ENCODE data around the gene CRACDL. TPM values are rescaled to one million over a fixed set of nuclear protein-coding genes. Genes with fewer than 3 reads are reported as not detected.

Gene CRACDL
- total RNA-seq, 1 experiment from 2014 or later, result 2.4 TPM

DNA sequence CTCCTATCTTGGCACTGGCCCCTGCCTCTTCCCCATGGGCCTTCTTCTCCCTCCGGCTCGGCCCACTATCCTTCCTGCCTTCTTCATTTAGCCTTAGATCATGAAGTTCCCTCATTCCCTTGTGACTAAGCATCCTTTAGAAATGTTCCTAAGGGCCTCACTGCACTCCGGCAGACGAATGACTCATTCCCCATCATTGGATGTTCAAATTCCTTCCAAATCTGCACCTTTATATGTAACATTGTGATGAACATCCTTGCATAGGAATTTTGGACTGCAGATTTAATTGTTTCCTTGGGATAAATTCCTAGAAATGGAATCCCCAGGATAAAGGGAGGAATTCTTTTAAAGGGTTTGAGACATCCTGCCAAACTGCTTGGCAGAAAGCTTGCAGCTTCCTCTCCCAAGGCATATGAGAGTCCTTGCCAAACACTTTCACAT is 19.0 kb downstream of the CRACDL start:
- no TSS peak for BruUV-seq (replicated peaks)
- intact Hi-C loops (cut with micrococcal nuclease; ENCODE audit: unreplicated experiment) (no loop called here), in situ Hi-C loops (cut with HindIII; ENCODE audit: low pct_unique_long_range_greater_than_20kb, low sequenced_read_pairs) (no loop called here)
- no peak for TF ChIP-seq SIN3A (IDR thresholded peaks at IDR 0.05; ENCODE audit: borderline replicate concordance, insufficient read depth, low read depth, low read length)
- TF ChIP-seq POLR2AphosphoS5 (IDR thresholded peaks at IDR 0.05; ENCODE audit: low read depth, low read length), result no peak
- no peak for TF ChIP-seq TCF7L2 (IDR thresholded peaks at IDR 0.05; ENCODE audit: low read depth, low read length)
- TF ChIP-seq, protein P1, sequence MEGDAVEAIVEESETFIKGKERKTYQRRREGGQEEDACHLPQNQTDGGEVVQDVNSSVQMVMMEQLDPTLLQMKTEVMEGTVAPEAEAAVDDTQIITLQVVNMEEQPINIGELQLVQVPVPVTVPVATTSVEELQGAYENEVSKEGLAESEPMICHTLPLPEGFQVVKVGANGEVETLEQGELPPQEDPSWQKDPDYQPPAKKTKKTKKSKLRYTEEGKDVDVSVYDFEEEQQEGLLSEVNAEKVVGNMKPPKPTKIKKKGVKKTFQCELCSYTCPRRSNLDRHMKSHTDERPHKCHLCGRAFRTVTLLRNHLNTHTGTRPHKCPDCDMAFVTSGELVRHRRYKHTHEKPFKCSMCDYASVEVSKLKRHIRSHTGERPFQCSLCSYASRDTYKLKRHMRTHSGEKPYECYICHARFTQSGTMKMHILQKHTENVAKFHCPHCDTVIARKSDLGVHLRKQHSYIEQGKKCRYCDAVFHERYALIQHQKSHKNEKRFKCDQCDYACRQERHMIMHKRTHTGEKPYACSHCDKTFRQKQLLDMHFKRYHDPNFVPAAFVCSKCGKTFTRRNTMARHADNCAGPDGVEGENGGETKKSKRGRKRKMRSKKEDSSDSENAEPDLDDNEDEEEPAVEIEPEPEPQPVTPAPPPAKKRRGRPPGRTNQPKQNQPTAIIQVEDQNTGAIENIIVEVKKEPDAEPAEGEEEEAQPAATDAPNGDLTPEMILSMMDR (IDR thresholded peaks at IDR 0.05), result no peak
- TF ChIP-seq, protein P2, sequence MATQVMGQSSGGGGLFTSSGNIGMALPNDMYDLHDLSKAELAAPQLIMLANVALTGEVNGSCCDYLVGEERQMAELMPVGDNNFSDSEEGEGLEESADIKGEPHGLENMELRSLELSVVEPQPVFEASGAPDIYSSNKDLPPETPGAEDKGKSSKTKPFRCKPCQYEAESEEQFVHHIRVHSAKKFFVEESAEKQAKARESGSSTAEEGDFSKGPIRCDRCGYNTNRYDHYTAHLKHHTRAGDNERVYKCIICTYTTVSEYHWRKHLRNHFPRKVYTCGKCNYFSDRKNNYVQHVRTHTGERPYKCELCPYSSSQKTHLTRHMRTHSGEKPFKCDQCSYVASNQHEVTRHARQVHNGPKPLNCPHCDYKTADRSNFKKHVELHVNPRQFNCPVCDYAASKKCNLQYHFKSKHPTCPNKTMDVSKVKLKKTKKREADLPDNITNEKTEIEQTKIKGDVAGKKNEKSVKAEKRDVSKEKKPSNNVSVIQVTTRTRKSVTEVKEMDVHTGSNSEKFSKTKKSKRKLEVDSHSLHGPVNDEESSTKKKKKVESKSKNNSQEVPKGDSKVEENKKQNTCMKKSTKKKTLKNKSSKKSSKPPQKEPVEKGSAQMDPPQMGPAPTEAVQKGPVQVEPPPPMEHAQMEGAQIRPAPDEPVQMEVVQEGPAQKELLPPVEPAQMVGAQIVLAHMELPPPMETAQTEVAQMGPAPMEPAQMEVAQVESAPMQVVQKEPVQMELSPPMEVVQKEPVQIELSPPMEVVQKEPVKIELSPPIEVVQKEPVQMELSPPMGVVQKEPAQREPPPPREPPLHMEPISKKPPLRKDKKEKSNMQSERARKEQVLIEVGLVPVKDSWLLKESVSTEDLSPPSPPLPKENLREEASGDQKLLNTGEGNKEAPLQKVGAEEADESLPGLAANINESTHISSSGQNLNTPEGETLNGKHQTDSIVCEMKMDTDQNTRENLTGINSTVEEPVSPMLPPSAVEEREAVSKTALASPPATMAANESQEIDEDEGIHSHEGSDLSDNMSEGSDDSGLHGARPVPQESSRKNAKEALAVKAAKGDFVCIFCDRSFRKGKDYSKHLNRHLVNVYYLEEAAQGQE (IDR thresholded peaks at IDR 0.05; ENCODE audit: insufficient read depth in 1 of 2, low read depth in 2 of 2, low read length in 1 of 2), result no peak
- H3K4me1 ChIP-seq (ENCODE audit: control insufficient read depth, insufficient read depth, low read length), result peaks cover 10% of the 10 kb centered on the region
- ATAC-seq (peak; percentile 41), DNase-seq (ENCODE audit: low read depth, low spot score) (no peak)
- no peak overlapping the region for H3K4me3 ChIP-seq (ENCODE audit: low read depth in 2 of 2, low read length in 2 of 2)
- H3K27ac ChIP-seq (ENCODE audit: low read length), result no peak overlapping the region
- H3K27me3 ChIP-seq (ENCODE audit: control insufficient read depth, insufficient read depth, low read length), result no peaks in the 10 kb centered on the region
- no peaks in the 10 kb centered on the region for H3K36me3 ChIP-seq (ENCODE audit: control insufficient read depth, insufficient read depth, low read length)
- CTCF ChIA-PET, result no interaction called here
- H3K9me3 ChIP-seq (ENCODE audit: control insufficient read depth, insufficient read depth, low read depth, low read length), result no peaks in the 10 kb centered on the region
- POLR2A ChIA-PET, result no interaction called here

DNA sequence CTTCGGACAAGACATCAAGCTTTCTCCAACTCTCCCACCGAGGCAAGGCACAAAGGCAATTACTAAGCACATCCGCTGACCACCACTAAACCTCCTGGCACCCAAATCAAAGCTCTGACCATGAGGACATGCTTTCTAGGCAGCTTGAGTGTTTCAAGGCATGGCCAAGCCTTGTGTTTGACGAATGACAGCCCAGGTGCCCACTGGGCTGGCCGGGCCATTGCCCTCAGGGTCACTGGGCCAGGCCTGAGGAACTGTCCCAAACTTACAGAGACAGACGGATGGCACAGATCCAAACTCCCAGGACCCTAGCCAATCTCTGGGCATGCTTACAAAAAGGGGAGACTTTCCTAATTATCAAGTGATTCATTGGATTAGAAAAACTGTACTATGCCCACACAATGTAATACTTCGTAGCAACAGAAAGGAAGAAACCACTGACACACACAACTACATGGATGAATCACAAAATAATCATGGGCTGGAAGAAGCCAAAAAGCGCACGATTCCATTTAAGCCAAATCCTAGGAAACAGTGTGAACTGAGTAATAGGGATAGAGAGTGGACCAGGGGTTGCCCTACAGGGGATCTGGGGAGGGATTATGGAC is 20.2 kb downstream of the CRACDL start:
- Histone ChIP-seq H3K4me1 (ENCODE audit: control insufficient read depth, insufficient read depth, low read length) (peaks cover 13% of the 10 kb centered on the region), H3K27me3 (ENCODE audit: control insufficient read depth, insufficient read depth, low read length) (no peaks in the 10 kb centered on the region), H3K36me3 (ENCODE audit: control insufficient read depth, insufficient read depth, low read length) (no peaks in the 10 kb centered on the region), H3K27ac (ENCODE audit: low read length) (no peak overlapping the region), H3K4me3 (ENCODE audit: low read depth in 2 of 2, low read length in 2 of 2) (no peak overlapping the region), H3K9me3 (ENCODE audit: control insufficient read depth, insufficient read depth, low read depth, low read length) (no peaks in the 10 kb centered on the region)
- POLR2A ChIA-PET, result no interaction called here
- in situ Hi-C loops (cut with HindIII; ENCODE audit: low pct_unique_long_range_greater_than_20kb, low sequenced_read_pairs) (no loop called here), intact Hi-C loops (cut with micrococcal nuclease; ENCODE audit: unreplicated experiment) (no loop called here)
- ATAC-seq (no peak), DNase-seq (ENCODE audit: low read depth, low spot score) (no peak)
- BruUV-seq (replicated peaks), result no TSS peak
- TF ChIP-seq POLR2AphosphoS5 (IDR thresholded peaks at IDR 0.05; ENCODE audit: low read depth, low read length), result no peak
- no peak for TF ChIP-seq TCF7L2 (IDR thresholded peaks at IDR 0.05; ENCODE audit: low read depth, low read length)
- TF ChIP-seq, protein P1 (IDR thresholded peaks at IDR 0.05), result no peak
- TF ChIP-seq, protein P2 (IDR thresholded peaks at IDR 0.05; ENCODE audit: insufficient read depth in 1 of 2, low read depth in 2 of 2, low read length in 1 of 2), result no peak
- no peak for TF ChIP-seq SIN3A (IDR thresholded peaks at IDR 0.05; ENCODE audit: borderline replicate concordance, insufficient read depth, low read depth, low read length)
- CTCF ChIA-PET, result no interaction called here

Measured in Panc1 (cell line).